BLaER1 treated with 17β-estradiol and CSF1 and Interleukin-3, amounts not matched to agents 10 nM and 100 nM (cell line): Measurements from ENCODE around the gene CTNNA3.

ENCODE experiments used
- H3K27ac ChIP-seq, 11 experiments: shearing (Covaris generic); formaldehyde crosslinking; 2 replicates each; pipeline ENCODE4 v1.8.1; 2022
- H3K27me3 ChIP-seq, 11 experiments: shearing (Covaris generic); formaldehyde crosslinking; 2 replicates each; pipeline ENCODE4 v1.8.1; 2022
- H3K36me3 ChIP-seq, 11 experiments: shearing (Covaris generic); formaldehyde crosslinking; 2 replicates each; pipeline ENCODE4 v1.8.1; 2022
- H3K4me1 ChIP-seq, 10 experiments: shearing (Covaris generic); formaldehyde crosslinking; 2 replicates each; pipeline ENCODE4 v1.8.1; 2022
- H3K4me2 ChIP-seq, 11 experiments: shearing (Covaris generic); formaldehyde crosslinking; 2 replicates each; pipeline ENCODE4 v1.8.1; 2022
- H3K4me3 ChIP-seq, 10 experiments: shearing (Covaris generic); formaldehyde crosslinking; 2 replicates each; pipeline ENCODE4 v1.8.1; 2022
- H3K9ac ChIP-seq, 11 experiments: shearing (Covaris generic); formaldehyde crosslinking; 2 replicates each; pipeline ENCODE4 v1.8.1; 2022
- H3K9me3 ChIP-seq, 11 experiments: shearing (Covaris generic); formaldehyde crosslinking; replicated peaks in 1 of 11; 2 replicates each; pipeline ENCODE4 v1.8.1; 2022
- H4K20me1 ChIP-seq, 11 experiments: shearing (Covaris generic); formaldehyde crosslinking; 2 replicates each; pipeline ENCODE4 v1.8.1; 2022
- Cebpa-rat ChIP-seq, 11 experiments: shearing (Covaris generic); IDR thresholded peaks; 2 replicates each; pipeline ENCODE4 v1.8.1; 2022

Gene CTNNA3

DNA sequence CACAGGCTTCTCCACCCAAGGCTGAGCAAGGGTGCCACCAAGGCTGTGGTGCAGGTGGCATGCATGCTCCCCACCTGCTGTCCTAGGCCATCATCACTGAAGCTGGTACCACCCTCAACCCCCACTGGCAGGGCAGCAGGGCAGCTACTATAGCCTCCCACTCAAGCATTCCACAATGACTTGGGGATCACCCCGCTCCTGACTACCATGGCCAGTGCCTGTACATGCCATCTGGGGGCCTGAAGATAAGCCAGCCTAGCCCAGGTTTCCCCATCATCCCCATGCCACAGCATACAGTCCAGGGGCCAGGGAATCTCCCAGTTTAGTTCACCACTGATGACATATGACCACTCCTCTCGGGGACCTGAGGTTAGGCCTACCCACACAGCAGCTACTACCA, 1281.1 kb downstream of the CTNNA3 start:
- Histone ChIP-seq H3K4me2 (no peak overlapping the region), H3K4me1 (no peaks in the 10 kb centered on the region), H3K9me3 (no peaks in the 10 kb centered on the region; a peak in 2 of 22 replicates), H3K36me3 (no peaks in the 10 kb centered on the region), H3K27ac (no peak overlapping the region), H3K9ac (no peak overlapping the region), H3K4me3 (no peak overlapping the region), H4K20me1 (no peaks in the 10 kb centered on the region), H3K27me3 (no peaks in the 10 kb centered on the region)
- no peak for TF ChIP-seq Cebpa-rat (IDR thresholded peaks at IDR 0.05)

DNA sequence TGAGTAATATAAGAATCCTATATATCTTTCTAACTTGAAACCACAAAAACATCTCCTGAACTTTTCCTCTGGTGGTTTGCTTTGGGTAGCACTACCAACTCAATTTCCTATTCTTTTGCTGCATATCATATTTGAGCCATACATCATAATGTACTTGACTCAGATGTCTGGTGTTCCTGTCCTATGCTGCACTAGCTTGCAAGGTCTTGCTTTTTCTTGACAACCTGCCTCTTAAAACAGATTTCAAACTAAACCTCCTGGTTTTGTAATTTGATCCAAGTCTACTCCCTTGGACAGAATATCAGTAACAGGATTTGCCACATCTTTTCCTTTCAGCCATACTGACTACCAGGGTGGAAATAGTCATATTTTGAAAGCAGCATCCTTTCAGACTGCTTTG, 1290.4 kb downstream of the CTNNA3 start:
- Histone ChIP-seq H3K36me3 (no peaks in the 10 kb centered on the region), H4K20me1 (no peaks in the 10 kb centered on the region), H3K9me3 (no peaks in the 10 kb centered on the region), H3K9ac (no peak overlapping the region), H3K4me2 (no peak overlapping the region), H3K27me3 (no peaks in the 10 kb centered on the region), H3K27ac (no peak overlapping the region), H3K4me3 (no peak overlapping the region), H3K4me1 (no peaks in the 10 kb centered on the region)
- no peak for TF ChIP-seq Cebpa-rat (IDR thresholded peaks at IDR 0.05)

DNA sequence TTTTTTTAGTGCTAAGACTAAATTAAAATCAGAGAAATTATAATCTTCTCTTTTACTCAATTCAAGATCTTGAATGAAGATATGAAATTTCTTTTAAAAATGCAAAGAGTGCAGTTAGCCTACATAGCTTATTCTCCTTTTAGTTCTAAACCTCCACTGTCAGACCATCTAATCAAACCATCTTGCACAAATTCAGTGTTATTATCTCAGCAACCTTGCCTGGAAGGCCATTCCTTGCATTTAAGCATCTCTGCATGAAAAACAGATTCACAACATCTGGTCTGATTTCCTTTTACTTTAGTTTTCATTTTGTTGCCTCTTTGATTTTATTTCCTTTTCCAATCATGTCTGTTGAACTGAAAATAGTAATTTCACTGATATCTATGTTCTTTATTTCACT, 1297.3 kb downstream of the CTNNA3 start:
- H3K4me2 ChIP-seq = peak overlapping the region in 7 of 11 experiments; percentile 12 to 48 (median 24); a peak in 9 of 22 replicates

DNA sequence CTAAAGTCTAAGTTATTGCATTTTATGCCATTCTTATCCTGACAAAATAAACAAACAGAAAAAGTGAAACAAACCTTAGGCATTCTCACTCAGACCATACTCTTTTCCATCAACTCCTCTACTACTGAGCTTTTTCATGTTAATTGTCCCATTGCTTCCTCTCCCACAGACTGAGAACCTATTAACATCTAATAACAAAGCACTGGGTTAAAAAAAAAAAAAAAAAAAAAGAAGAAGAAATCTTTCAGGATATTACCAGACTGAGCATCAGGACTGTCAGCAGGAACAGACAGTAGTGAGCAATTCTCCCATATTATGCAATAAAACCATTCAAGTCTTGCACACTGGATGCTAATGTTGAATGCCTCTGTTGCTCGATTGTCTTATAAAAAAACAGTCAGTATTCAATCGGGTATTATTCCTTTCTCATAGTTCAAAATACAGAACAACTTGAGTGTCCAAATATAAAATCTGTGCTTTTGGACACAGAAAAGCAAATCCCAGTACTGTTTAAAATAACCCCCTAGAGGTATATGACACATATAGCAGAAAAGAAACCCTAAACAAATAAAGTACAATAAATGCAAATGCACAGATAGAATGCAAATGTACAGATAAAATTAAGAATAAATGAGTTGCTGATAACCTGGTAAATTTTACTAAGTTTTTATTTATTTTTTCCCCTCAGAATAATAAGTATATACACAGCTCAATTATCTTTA, 1301.5 kb downstream of the CTNNA3 start:
- Histone ChIP-seq H3K9me3 (no peaks in the 10 kb centered on the region), H3K4me1 (peaks cover 2 to 11% (median 8%) of the 10 kb centered on the region in 10 experiments; a peak in 11 of 20 replicates), H3K27ac (no peak overlapping the region), H3K4me2 (no peak overlapping the region), H3K9ac (no peak overlapping the region), H3K4me3 (no peak overlapping the region), H3K27me3 (no peaks in the 10 kb centered on the region), H3K36me3 (no peaks in the 10 kb centered on the region), H4K20me1 (no peaks in the 10 kb centered on the region)
- no peak for TF ChIP-seq Cebpa-rat (IDR thresholded peaks at IDR 0.05)

More for the DNA sequence above, 1297.3 kb downstream of the CTNNA3 start:
- TF ChIP-seq Cebpa-rat (IDR thresholded peaks at IDR 0.05) = no peak
- Histone ChIP-seq H4K20me1 (no peaks in the 10 kb centered on the region), H3K9ac (no peak overlapping the region), H3K9me3 (no peaks in the 10 kb centered on the region), H3K36me3 (no peaks in the 10 kb centered on the region), H3K4me1 (peaks cover 2 to 11% (median 8%) of the 10 kb centered on the region in 10 experiments; a peak in 11 of 20 replicates), H3K4me3 (no peak overlapping the region), H3K27ac (no peak overlapping the region), H3K27me3 (no peaks in the 10 kb centered on the region)

DNA sequence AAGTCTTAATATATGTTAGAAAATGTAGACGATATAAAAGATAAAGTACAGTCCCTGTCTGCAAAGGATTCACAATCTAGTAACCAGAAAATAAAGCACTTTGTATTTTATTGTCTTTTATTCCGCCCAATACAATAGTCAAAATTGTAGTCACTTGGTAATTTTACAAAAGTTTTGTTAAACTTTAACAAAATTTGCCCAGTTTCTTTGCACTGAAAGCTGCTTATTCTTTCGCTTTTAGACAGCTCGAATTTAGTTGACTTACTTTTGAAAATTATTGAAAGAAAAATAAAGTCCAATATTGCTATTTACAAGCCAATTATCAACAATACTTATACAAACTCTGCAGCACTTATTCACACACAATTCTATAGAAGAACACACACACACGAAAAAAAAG, 1305.1 kb downstream of the CTNNA3 start:
- no peak overlapping the region for H3K4me3 ChIP-seq
- no peaks in the 10 kb centered on the region for H4K20me1 ChIP-seq
- H3K27me3 ChIP-seq = no peaks in the 10 kb centered on the region
- H3K4me2 ChIP-seq = no peak overlapping the region
- no peak overlapping the region for H3K9ac ChIP-seq
- H3K27ac ChIP-seq = no peak overlapping the region
- no peaks in the 10 kb centered on the region for H3K9me3 ChIP-seq
- no peaks in the 10 kb centered on the region for H3K4me1 ChIP-seq
- TF ChIP-seq Cebpa-rat (IDR thresholded peaks at IDR 0.05) = no peak
- no peaks in the 10 kb centered on the region for H3K36me3 ChIP-seq

DNA sequence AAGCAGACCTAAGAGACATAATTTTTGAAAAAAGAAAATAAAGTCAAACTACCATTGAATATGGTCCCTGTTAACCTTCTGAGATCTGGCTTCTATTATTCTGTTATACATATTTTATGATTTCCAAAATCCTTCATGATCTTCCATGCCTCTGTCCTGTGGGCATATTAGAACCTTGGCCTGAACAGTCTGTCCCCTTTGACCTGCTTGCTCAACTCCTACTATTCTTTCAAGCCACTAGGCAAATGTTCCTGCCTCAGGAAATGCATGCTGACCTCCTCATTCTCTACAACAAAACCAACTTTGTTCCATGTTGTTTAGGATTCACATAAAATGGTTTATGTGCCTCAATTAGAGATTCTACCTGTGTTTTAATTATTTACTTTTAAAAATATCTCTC, 1315.0 kb downstream of the CTNNA3 start:
- no peaks in the 10 kb centered on the region for H4K20me1 ChIP-seq
- H3K27ac ChIP-seq = no peak overlapping the region
- no peaks in the 10 kb centered on the region for H3K4me1 ChIP-seq
- no peaks in the 10 kb centered on the region for H3K36me3 ChIP-seq
- H3K4me3 ChIP-seq = no peak overlapping the region
- no peaks in the 10 kb centered on the region for H3K27me3 ChIP-seq
- H3K9me3 ChIP-seq = no peaks in the 10 kb centered on the region; a peak in 1 of 22 replicates
- TF ChIP-seq Cebpa-rat (IDR thresholded peaks at IDR 0.05) = no peak
- H3K9ac ChIP-seq = no peak overlapping the region
- no peak overlapping the region for H3K4me2 ChIP-seq

DNA sequence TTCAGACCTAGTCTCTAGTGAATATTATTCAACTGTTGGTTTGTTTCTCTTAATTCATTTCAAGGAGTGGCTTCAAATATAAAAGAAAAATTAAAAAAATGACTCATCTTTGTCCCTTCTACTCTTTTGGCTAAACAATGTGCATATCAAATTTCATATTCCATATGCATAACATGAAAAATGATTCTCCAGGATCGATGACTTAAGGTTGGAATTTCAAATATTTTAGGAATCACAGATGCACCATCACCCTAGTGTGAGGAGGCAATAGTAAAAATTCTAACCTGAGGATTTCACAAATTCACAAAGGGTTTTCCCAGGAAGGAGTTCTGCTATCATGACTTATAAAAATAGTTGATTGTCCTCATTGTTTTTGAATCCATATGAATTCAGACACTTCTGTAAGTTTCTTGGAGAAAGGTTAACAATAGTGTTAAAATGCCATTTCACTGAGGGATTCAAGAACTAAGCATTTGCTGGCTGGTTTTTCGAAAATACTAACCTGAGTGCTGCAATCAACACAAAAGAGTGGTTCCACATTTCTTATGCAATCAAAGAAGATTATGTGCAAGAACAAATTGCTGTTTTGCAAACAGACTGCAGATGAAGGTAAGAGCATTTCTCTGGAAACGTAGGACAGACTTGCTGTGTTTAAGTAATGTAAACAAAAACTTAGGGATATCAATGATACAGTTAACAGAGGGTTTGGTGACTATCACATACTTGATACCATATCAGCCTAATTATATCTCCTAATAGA, 1317.7 kb downstream of the CTNNA3 start:
- Histone ChIP-seq H3K4me3 (no peak overlapping the region), H3K9ac (no peak overlapping the region), H3K9me3 (no peaks in the 10 kb centered on the region; a peak in 1 of 22 replicates), H3K27me3 (no peaks in the 10 kb centered on the region), H3K36me3 (no peaks in the 10 kb centered on the region), H3K27ac (no peak overlapping the region), H3K4me2 (no peak overlapping the region), H3K4me1 (no peaks in the 10 kb centered on the region), H4K20me1 (no peaks in the 10 kb centered on the region)
- TF ChIP-seq Cebpa-rat (IDR thresholded peaks at IDR 0.05) = no peak

DNA sequence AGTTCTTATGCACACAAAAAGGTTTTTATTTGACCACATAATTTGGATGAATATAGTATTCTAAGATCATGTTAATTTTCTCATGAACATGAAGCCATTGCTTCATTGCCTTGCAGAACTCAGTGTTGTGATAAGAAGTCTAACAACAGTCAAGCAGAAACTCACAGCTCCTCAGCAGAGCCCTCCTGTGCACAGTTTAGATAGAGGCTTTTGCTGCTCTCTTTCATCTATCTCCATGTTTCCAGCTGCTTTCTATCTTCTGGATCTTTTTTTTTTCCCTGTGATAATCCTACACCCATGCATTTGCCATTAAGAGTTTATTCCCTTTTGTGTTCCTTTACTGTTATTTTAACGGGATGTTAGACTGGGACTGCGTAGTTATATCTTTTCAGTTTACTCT, 1327.8 kb downstream of the CTNNA3 start:
- Histone ChIP-seq H3K27ac (no peak overlapping the region), H3K9me3 (no peaks in the 10 kb centered on the region), H3K36me3 (no peaks in the 10 kb centered on the region), H3K4me2 (no peak overlapping the region), H3K9ac (no peak overlapping the region), H3K27me3 (no peaks in the 10 kb centered on the region), H3K4me3 (no peak overlapping the region), H3K4me1 (no peaks in the 10 kb centered on the region), H4K20me1 (no peaks in the 10 kb centered on the region)
- no peak for TF ChIP-seq Cebpa-rat (IDR thresholded peaks at IDR 0.05)

DNA sequence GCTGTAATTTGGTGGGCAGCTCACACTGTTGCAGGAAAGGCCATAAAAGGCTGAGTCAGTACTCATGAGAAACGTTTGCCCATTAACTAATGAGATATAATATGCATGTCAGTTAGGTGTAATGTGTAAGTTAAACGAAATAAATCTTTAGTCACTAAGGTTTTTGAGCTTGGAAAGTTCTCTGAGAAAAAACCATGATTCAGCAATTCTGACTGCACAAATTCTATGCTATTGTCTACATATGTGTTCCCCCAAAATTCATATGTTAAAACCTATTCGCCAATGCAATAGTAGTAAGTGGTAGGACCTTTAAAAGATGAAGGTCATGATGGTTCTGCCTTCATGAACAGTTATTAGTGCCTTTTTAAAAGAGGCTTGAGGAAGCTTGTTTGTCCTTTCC, 1329.8 kb downstream of the CTNNA3 start:
- H3K27me3 ChIP-seq = no peaks in the 10 kb centered on the region
- H3K9ac ChIP-seq = no peak overlapping the region
- no peaks in the 10 kb centered on the region for H3K4me1 ChIP-seq
- no peaks in the 10 kb centered on the region for H3K36me3 ChIP-seq
- TF ChIP-seq Cebpa-rat (IDR thresholded peaks at IDR 0.05) = no peak
- H3K27ac ChIP-seq = no peak overlapping the region
- H4K20me1 ChIP-seq = no peaks in the 10 kb centered on the region
- no peak overlapping the region for H3K4me3 ChIP-seq
- no peaks in the 10 kb centered on the region for H3K9me3 ChIP-seq
- H3K4me2 ChIP-seq = no peak overlapping the region

DNA sequence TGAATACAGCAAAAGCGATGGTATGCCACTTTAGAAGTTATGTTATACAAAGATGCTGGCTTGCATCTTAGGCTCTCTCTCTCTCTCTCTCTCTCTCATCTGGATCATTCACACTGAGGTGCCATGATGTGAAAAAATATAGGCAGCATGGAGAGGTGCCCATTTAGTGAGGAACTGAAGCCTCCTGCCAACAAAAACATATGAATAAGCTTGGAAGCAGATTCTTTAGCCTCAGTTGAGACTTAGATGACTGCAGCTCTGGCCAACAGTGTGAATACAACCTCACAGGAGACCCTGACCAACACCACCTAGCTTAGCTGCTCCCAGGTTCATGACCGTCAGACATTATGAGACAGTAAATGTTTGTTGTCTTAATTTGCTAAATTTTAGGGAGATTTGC, 1330.3 kb downstream of the CTNNA3 start:
- Histone ChIP-seq H3K4me1 (no peaks in the 10 kb centered on the region), H4K20me1 (no peaks in the 10 kb centered on the region), H3K9me3 (no peaks in the 10 kb centered on the region), H3K27me3 (no peaks in the 10 kb centered on the region), H3K27ac (no peak overlapping the region), H3K9ac (no peak overlapping the region), H3K36me3 (no peaks in the 10 kb centered on the region), H3K4me3 (no peak overlapping the region), H3K4me2 (no peak overlapping the region)
- TF ChIP-seq Cebpa-rat (IDR thresholded peaks at IDR 0.05) = no peak
